AG04450 (cell line): Measurements from ENCODE around the gene AKAP6. TPM values are rescaled to one million over a fixed set of nuclear protein-coding genes. Genes with fewer than 3 reads are reported as not detected.
A peak's percentile ranks its signal among the peaks of the same experiment; 100 is the strongest.

Experiments
- CTCF ChIA-PET: fragments of 300-600, 350-600 bp; formaldehyde crosslinking; extraction: SDS; loops from one replicate; lab custom pipeline; 2022; ENCODE audit warnings: antibody characterized with exemption, inconsistent platforms; lab: Charles Lee
- POLR2A ChIA-PET: fragments of 350-600 bp; formaldehyde crosslinking; extraction: SDS; loops from one replicate; lab custom pipeline; 2021; ENCODE audit warnings: antibody characterized with exemption, inconsistent platforms; lab: Yijun Ruan, JAX
- DNase-seq: peaks from one replicate; pipeline ENCODE4 v3.0.0-alpha.2; 2011; ENCODE audit warnings: low read depth, low spot score
- H3K27ac ChIP-seq: one replicate; pipeline ENCODE4 v1.5.1; 2012; ENCODE audit warnings: low read depth, low read length, control low read depth
- H3K27me3 ChIP-seq: one replicate; pipeline ENCODE4 v1.6.0; 2012; ENCODE audit warnings: low read length; ENCODE audit not compliant: control insufficient read depth, insufficient read depth
- H3K4me3 ChIP-seq: 2 replicates; pipeline ENCODE4 v1.5.1; 2011; ENCODE audit warnings: mild to moderate bottlenecking, low read depth, low read length, control low read depth
- H3K9me3 ChIP-seq: 2 replicates; pipeline ENCODE4 v1.5.1; 2012; ENCODE audit warnings: low read length; ENCODE audit not compliant: control insufficient read depth, insufficient read depth
- CTCF ChIP-seq: IDR thresholded peaks from 2 replicates; pipeline ENCODE4 v1.5.1; 2011; ENCODE audit warnings: low read depth, low read length, control low read depth, inconsistent platforms
- polyA plus RNA-seq: library from polyadenylated mRNA; depleted of rRNA; stranded (reverse); fragments of >200 nt; gene quantifications from 2 replicates; pipeline ENCODE4 v1.2.3, GENCODE V29; 2011

Gene AKAP6
- polyA plus RNA-seq, 1 experiment = 0.78 TPM

DNA sequence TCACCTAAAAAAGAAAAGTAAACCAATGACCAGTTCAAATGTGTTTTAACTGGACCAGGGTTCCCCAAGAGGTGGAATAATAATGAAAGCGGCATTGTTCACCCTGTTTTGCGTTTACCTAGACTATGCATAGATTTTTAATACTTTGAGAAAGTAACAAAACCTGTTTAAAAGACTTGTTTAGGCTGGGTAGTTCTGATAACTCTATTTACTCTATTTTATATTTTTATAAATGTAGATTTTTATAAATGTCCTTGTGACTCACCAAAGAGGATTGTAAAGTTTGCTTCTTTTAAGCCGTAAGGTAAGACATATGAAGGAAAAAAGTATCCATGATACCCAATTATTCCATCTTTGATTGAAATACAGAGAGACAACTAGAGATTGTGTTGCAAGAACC is 321.6 kb downstream of the AKAP6 start:
- POLR2A ChIA-PET = no interaction called here
- no peak for DNase-seq
- no peaks in the 10 kb centered on the region for H3K27me3 ChIP-seq
- no peak overlapping the region for H3K27ac ChIP-seq
- no peak for TF ChIP-seq CTCF
- H3K4me3 ChIP-seq = no peak overlapping the region
- H3K9me3 ChIP-seq = no peaks in the 10 kb centered on the region
- CTCF ChIA-PET = interaction anchor here (1.7 kb wide), 1 partner anchor 63 kb away, joined by 4 read pairs; no protein-coding TSS in a partner anchor

DNA sequence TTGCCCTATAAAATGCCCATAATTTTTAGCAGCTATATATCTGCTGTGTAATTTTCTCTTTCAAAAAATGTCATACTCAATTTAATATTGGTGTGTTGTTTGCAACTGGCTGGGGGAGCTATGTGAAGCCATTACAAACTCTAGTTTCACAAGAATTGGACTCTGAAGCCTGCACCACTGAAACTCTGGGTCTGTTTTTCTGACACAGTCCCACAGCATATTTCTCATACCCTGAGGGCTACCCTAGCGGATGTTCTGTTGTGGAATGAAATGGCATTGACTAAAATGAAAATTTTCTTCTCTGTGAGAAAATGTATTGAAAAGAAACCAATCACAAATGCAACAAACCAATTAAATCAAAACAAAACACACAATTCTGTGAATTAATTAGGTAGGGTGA is 325.0 kb downstream of the AKAP6 start:
- no peaks in the 10 kb centered on the region for H3K27me3 ChIP-seq
- H3K9me3 ChIP-seq = no peaks in the 10 kb centered on the region
- no peak overlapping the region for H3K4me3 ChIP-seq
- TF ChIP-seq CTCF = no peak
- no peak overlapping the region for H3K27ac ChIP-seq
- CTCF ChIA-PET = no interaction called here
- DNase-seq = no peak
- POLR2A ChIA-PET = interaction anchor here (0.7 kb wide), 1 partner anchor 8 kb away, joined by 4 read pairs; no protein-coding TSS in a partner anchor

- Histone ChIP-seq H3K4me3 (no peak overlapping the region), H3K27me3 (no peaks in the 10 kb centered on the region), H3K9me3 (no peaks in the 10 kb centered on the region), H3K27ac (peak overlapping the region; percentile 78)
- TF ChIP-seq CTCF = no peak
- no peak for DNase-seq
- CTCF ChIA-PET = no interaction called here
- POLR2A ChIA-PET = no interaction called here
These were observed 327.5 kb downstream of the AKAP6 start for GRCh38 chr14:32656601-32657000.

DNA sequence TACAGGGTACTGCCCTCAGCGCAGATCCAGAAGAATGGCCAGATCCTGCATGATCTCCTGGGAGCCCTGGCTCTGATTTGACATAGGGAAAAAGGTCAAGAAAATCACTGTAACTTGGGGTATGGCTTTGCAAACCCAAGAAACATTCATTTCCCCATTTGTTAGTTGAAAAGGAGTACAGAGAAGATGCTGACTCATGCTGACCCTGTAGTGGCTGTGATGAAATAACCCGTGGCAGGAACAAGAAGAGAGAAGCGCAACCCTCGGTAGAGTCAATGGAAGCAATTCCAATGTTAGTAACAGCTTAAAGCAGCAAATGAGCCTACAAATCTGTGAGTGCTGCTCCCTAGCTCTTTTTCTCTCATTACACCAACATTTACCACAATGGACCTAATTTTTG is 328.0 kb downstream of the AKAP6 start:
- TF ChIP-seq CTCF = no peak
- H3K27me3 ChIP-seq = no peaks in the 10 kb centered on the region
- CTCF ChIA-PET = no interaction called here
- POLR2A ChIA-PET = no interaction called here
- H3K4me3 ChIP-seq = no peak overlapping the region
- peak overlapping the region; percentile 78 for H3K27ac ChIP-seq
- H3K9me3 ChIP-seq = no peaks in the 10 kb centered on the region
- peak; percentile 55 for DNase-seq

- H3K9me3 ChIP-seq = no peaks in the 10 kb centered on the region
- DNase-seq = no peak
- no peaks in the 10 kb centered on the region for H3K27me3 ChIP-seq
- TF ChIP-seq CTCF = no peak
- no peak overlapping the region for H3K4me3 ChIP-seq
- CTCF ChIA-PET = no interaction called here
- POLR2A ChIA-PET = no interaction called here
- H3K27ac ChIP-seq = no peak overlapping the region
These were observed 332.1 kb downstream of the AKAP6 start for GRCh38 chr14:32661216-32661615.
